GM18858 (cell line): Measurements from ENCODE around the gene YARS1.

Source experiments
- ATAC-seq: cut with Tn5 transposase; IDR thresholded peaks from one replicate; pipeline ENCODE4 v1.9.1; 2021; ENCODE audit not compliant: unreplicated experiment

The YARS1 gene

DNA sequence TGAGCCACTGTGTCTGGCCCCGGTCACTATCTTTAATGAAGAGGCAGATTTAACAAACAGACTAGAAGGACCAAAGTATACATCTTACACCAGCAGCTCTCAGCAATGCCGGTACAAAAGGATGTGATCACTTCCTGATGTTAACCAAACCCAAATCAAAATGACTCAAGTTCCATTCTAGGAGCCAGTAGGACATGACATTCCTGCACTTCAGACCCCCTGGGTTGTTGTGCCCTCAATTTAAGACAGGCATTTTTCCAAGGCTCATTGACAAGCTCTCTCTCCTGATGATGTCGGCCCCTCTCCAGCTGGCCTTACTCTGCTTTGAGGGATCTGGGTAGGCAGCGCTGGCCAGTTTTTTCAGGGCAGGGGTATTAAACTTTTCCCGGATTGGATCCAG lies 35.1 kb downstream of the YARS1 start:
- no peak for ATAC-seq

GRCh38 chr1:32780628-32781234 lies 36.4 kb downstream of the YARS1 start:
- no peak for ATAC-seq

- no peak for ATAC-seq
Measured at GRCh38 chr1:32780005-32780404, 37.2 kb downstream of the YARS1 start.

DNA sequence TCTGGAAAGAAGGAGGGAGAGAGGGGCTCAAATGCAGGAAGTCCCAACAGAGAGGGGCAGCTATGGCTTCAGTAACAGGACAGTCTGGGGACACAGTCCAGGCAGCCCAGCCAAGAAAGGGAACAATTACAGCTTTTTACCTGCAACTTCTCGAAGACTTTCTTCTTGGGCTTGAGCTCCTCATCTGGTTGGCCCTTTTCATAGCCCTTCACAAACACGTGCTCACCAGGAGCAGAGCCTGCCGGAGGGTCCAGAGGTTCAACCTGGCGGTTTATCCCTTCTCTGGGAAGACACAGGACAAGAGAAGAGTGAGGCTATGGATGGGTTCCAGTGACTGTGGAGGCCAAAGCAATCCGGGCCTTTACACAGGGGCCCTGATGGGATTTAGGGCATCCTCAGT lies 37.9 kb downstream of the YARS1 start:
- ATAC-seq: no peak

DNA sequence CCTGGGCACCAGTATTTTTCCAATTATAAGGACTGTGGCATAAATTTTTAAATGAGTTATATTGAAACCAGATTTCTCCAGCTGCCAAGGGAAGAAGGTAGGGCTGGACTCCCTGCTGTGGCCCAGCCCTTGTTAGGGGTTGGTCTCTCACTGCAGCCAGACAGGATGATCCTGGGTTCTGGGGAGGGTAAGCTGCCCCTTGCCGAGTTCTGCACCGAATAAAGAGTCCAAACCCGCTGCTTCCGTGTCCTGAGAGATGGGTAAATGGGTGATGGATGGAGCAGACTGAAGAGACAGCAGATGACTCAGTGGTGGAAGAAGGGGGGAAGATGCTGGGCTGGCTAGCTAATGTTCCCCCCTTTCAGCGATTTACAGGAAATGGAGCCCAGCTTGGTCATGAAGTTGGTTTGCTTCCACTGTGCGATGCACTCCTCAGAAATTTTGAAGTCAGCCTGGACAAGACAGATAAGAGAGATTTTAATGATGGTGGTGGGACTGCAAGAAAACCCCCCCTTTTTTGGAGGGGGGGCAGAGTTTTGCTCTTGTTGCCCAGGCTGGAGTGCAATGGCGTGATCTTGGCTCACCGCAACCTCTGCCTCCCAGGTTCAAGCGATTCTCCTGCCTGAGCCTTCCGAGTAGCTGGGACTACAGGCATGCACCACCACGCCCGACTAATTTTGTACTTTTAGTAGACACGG lies 41.4 kb downstream of the YARS1 start:
- no peak for ATAC-seq

DNA sequence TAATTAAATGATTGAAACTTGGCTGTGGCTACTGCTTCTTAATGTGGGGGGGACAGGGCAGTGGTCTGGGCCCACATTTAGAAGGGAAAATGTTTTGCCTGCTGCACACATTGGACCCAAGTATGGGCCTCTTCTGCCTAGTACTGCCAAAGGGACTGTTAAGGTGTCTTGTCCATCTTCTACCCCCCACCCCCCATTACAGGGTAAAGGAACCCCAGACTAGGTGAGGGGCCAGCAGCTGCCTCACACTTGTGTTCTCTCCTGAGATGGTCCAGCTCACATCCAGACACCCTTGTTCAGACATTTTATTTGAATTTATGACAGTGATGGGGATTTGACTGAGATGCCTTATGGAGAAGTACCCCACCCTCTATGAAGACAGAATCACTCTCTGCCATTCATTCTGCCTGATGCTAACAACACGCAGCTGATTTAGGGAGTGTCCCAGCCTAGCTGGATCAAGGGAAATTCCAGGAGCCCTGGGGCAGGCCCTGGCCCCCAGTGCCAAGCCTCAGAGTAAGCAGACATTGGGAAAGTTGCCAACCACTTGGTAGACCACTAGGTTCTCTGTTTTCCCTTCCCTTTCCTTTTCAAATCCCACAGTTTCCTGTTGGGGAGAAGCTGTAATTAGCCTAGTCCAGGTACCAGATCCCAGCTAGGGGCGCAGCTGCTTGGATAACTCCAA lies 42.1 kb downstream of the YARS1 start:
- no peak for ATAC-seq

DNA sequence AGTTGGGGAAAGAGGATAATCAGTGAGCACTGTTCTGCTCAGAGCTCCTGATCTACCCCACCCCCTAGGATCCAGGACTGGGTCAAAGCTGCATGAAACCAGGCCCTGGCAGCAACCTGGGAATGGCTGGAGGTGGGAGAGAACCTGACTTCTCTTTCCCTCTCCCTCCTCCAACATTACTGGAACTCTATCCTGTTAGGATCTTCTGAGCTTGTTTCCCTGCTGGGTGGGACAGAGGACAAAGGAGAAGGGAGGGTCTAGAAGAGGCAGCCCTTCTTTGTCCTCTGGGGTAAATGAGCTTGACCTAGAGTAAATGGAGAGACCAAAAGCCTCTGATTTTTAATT lies 42.7 kb downstream of the YARS1 start:
- no peak for ATAC-seq

DNA sequence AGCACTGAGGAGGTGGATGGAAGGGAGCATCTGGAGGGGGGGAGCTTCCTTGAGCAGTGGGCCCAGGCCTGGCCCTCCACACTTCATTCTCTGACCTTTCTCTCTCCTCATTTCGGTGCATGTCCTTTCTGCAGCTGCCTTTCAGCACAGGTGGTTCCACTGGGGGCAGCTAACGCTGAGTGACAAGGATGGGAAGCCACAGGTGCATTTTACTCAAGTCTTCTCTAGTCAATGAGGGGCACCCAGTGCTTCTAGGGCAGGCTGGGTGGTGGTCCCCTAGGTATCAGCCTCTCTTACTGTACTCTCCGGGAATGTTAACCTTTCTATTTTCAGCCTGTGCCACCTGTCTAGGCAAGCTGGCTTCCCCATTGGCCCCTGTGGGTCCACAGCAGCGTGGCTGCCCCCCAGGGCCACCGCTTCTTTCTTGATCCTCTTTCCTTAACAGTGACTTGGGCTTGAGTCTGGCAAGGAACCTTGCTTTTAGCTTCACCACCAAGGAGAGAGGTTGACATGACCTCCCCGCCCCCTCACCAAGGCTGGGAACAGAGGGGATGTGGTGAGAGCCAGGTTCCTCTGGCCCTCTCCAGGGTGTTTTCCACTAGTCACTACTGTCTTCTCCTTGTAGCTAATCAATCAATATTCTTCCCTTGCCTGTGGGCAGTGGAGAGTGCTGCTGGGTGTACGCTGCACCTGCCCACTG lies 43.2 kb downstream of the YARS1 start:
- no peak for ATAC-seq

DNA sequence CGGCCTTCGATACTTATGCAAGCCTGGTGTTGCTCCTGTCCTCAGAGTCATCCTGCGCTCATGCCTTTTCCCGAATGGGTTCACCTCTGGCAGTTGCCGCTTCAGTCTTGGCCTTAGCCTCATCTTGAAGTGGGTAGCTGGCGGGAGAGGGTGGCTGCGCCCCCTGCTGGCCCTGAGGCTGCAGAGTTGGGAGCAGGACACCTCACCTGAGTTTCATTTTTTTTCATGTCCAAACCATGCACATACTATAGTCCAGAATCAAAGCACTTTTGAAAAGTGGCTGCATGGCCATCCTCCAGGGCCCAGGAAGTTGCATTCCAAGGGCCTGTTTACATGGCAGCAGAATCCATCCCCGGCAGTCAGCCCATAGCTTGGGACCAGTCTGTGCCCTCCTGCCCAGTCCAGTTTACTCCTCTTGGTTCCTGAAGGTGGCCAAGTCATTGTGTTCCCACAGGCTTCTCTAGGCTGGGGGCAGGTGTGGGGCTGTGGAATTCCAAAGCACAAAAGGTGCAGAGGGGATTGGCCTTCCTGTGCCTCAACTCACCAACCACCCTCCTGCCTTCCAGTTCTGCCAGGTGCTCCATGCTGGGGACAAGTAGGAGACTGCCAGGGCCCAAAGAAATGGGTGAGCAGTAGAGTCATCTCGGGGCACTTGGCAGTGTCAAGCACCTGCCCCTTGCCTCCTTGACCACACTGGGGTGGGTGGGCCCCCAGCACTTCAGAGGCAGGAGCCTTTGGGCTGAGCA lies 44.0 kb downstream of the YARS1 start:
- no peak for ATAC-seq

- no peak for ATAC-seq
Measured at GRCh38 chr1:32772281-32773017, 44.7 kb downstream of the YARS1 start.

DNA sequence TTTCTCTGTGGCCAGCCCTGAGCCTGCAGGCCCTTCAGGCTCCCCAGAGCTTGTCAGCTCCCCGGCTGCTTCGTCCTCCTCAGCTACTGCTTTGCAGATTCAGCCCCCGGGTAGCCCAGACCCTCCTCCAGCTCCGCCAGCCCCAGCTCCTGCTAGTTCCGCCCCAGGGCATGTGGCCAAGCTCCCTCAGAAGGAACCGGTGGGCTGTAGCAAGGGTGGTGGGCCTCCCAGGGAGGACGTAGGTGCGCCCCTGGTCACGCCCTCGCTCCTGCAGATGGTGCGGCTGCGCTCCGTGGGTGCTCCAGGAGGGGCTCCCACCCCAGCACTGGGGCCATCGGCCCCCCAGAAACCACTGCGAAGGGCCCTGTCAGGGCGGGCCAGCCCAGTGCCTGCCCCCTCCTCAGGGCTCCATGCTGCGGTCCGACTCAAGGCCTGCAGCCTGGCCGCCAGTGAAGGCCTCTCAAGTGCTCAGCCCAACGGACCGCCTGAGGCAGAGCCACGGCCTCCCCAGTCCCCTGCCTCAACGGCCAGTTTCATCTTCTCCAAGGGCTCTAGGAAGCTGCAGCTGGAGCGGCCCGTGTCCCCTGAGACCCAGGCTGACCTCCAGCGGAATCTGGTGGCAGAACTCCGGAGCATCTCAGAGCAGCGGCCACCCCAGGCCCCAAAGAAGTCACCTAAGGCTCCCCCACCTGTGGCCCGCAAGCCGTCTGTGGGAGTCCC lies 45.4 kb downstream of the YARS1 start:
- no peak for ATAC-seq

DNA sequence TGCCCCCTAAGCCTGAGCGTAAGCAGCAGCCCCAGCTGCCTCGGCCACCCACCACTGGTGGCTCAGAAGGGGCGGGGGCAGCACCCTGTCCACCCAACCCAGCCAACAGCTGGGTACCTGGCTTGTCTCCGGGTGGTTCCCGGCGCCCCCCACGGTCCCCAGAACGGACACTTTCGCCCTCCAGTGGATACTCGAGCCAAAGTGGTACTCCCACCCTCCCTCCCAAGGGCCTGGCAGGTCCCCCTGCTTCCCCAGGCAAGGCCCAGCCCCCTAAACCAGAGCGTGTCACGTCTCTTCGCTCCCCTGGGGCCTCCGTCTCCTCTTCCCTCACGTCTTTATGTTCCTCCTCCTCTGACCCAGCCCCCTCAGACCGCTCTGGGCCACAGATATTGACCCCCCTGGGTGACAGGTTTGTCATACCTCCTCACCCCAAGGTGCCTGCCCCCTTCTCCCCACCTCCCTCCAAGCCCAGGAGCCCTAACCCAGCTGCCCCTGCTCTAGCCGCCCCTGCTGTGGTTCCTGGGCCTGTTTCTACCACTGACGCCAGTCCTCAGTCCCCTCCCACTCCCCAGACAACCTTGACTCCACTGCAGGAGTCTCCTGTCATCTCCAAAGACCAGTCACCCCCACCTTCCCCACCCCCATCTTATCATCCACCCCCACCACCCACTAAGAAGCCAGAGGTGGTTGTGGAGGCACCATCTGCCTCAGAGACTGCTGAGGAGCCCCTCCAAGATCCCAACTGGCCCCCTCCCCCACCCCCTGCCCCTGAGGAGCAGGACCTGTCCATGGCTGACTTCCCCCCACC lies 46.2 kb downstream of the YARS1 start:
- no peak for ATAC-seq

DNA sequence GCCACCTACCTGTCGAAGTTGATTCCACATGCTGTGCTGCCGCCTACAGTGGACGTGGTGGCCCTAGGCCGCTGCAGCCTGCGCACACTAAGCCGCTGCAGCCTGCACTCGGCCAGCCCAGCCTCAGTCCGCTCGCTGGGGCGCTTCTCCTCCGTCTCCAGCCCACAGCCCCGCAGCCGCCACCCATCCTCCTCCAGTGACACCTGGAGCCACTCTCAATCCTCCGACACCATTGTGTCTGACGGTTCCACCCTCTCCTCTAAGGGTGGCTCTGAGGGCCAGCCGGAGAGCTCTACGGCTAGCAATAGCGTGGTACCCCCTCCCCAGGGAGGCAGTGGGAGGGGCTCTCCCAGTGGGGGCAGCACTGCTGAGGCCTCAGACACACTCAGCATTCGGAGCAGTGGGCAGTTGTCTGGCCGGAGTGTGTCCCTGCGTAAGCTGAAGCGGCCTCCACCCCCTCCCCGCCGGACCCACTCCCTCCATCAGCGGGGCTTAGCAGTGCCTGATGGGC lies 46.9 kb downstream of the YARS1 start:
- no peak for ATAC-seq

- ATAC-seq: no peak
Measured at GRCh38 chr1:32769524-32770220, 47.5 kb downstream of the YARS1 start.

GRCh38 chr1:32768110-32768850 lies 48.9 kb downstream of the YARS1 start:
- ATAC-seq: no peak

DNA sequence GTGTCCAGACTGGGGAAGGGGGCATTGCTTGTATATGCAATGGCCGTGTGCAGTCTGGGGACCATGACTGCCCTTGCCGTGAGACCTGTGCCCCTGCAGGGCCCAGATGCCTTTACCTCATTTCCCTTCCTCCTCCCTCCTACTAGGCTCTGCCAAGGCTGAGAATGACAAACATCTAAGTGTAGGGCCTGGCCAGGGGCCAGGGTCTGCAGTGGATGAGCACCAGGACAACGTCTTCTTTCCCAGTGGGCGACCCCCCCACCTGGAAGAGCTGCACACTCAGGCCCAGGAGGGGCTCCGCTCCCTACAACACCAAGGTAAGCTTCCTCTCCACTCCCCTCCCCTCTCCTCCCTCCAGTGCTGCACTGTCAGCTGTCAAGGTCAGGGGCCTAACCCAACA lies 49.5 kb downstream of the YARS1 start:
- ATAC-seq: no peak

DNA sequence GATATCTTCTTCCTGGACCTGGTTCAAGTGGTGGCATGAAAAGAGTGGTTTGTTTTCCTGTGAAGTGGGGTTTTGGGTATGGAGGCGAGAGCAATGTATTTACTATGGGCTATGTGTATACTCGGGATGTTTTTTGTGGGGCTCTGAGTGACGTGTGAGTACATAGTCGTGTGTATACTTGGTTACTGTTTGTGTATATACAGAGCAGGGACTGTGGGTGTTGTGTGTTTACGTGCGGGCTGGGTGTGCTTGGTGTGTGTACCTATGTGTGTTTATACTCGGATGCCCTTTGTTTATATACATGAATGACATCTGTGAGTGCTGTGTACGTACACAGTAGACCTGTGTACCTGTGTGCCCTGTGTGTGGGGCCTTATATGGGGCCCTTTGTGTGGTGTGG lies 50.0 kb downstream of the YARS1 start:
- ATAC-seq: no peak
